Epithelial cell of umbilical artery (primary cell): ENCODE results near the gene CLDN11. TPM values are rescaled to one million over a fixed set of nuclear protein-coding genes. Genes with fewer than 3 reads are reported as not detected.

ENCODE experiments used
- total RNA-seq: library from RNA; depleted of rRNA; stranded (reverse); fragments of >200 nt; gene quantifications from 2 replicates; pipeline ENCODE4 v1.2.3, GENCODE V29; 2014

CLDN11 gene
- 98.7 and 169 TPM in 2 replicates for total RNA-seq

GRCh38 chr3:170418422-170419398 lies at the start of gene CLDN11:
Gene CLDN11 (plus strand): TSS chr3:170418868. CDS start chr3:170419067, 199 bp downstream.

Other genes starting within 250 kb of the CLDN11 start
- gene PHC3, start 237.1 kb upstream of the CLDN11 start, total RNA-seq = 8.8 and 16.4 TPM in 2 replicates
- gene PRKCI, start 196.4 kb upstream of the CLDN11 start, total RNA-seq = 31.8 and 32.5 TPM in 2 replicates
- 111 and 124 TPM in 2 replicates for gene SKIL, start 61.2 kb upstream of the CLDN11 start, total RNA-seq
- gene SLC7A14, start 167.2 kb downstream of the CLDN11 start, total RNA-seq = 1.4 and 1.9 TPM in 2 replicates